Measurements from ENCODE around the gene ASIC2. TPM values are rescaled to one million over a fixed set of nuclear protein-coding genes. Genes with fewer than 3 reads are reported as not detected.

The ASIC2 gene
- total RNA-seq, 2 donors from 2014 or later, result 3.0 to 3.3 TPM

DNA sequence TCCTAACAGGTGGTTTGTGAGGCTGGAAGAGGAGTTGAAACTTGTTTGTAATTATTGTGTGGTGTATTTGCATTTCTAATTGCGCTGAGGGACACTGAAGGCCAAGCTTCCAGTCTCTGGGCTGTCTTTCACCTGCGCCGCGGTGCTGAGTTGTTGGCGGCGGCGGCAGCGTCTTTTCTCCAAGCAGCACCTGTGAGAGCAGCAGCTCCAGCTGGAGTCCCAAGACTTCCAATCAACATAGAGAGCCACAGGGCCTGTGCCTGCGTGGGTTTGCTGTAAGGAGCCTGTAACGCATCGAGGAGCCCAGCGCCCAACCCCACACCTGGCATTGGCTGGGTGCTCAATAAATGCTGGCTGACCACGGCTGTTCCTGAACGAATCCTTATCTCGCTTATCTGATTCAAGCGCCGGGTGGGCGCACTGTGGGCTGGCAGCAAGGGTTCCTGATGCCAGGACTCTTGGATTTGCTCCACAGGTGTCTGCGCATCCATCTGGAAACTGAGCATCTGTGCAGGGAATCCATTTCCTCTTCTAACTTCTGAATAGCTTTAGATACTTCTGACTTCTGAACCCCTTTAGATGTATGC lies 138.1 kb downstream of the ASIC2 start:
- no peak overlapping the region for H3K27ac Mint-ChIP-seq
- no peaks in the 10 kb centered on the region for H3K4me1 Mint-ChIP-seq
- Histone ChIP-seq H3K4me3 (ENCODE audit: low read length) (no peak overlapping the region), H3K27ac (ENCODE audit: low read depth, low read length) (no peak overlapping the region), H3K9ac (ENCODE audit: extremely low read depth, low read length, poor library complexity, severe bottlenecking) (no peak overlapping the region), H3K4me1 (ENCODE audit: control insufficient read depth, insufficient read depth, low read length) (no peaks in the 10 kb centered on the region), H3K27me3 (ENCODE audit: control insufficient read depth, insufficient read depth, low read length, poor library complexity, severe bottlenecking) (no peaks in the 10 kb centered on the region), H3K9me3 (ENCODE audit: control insufficient read depth, low read length) (no peaks in the 10 kb centered on the region), H3K36me3 (ENCODE audit: control insufficient read depth, insufficient read depth, low read length) (no peaks in the 10 kb centered on the region)
- TF ChIP-seq, protein P1, sequence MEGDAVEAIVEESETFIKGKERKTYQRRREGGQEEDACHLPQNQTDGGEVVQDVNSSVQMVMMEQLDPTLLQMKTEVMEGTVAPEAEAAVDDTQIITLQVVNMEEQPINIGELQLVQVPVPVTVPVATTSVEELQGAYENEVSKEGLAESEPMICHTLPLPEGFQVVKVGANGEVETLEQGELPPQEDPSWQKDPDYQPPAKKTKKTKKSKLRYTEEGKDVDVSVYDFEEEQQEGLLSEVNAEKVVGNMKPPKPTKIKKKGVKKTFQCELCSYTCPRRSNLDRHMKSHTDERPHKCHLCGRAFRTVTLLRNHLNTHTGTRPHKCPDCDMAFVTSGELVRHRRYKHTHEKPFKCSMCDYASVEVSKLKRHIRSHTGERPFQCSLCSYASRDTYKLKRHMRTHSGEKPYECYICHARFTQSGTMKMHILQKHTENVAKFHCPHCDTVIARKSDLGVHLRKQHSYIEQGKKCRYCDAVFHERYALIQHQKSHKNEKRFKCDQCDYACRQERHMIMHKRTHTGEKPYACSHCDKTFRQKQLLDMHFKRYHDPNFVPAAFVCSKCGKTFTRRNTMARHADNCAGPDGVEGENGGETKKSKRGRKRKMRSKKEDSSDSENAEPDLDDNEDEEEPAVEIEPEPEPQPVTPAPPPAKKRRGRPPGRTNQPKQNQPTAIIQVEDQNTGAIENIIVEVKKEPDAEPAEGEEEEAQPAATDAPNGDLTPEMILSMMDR (conservative IDR thresholded peaks at IDR 0.05), result no peak
- DNase-seq, result peak; percentile 62
- H3K27me3 Mint-ChIP-seq (ENCODE audit: insufficient read depth), result no peaks in the 10 kb centered on the region
- 90% methylated on average over 19 of the region's 19 CpGs for WGBS, 2 experiments (ENCODE audit: insufficient coverage in 1 of 2, insufficient read length in 1 of 2)
- no peaks in the 10 kb centered on the region for H3K9me3 Mint-ChIP-seq
- no peaks in the 10 kb centered on the region for H3K36me3 Mint-ChIP-seq (ENCODE audit: low read depth)
- no peak overlapping the region for H3K4me3 Mint-ChIP-seq

DNA sequence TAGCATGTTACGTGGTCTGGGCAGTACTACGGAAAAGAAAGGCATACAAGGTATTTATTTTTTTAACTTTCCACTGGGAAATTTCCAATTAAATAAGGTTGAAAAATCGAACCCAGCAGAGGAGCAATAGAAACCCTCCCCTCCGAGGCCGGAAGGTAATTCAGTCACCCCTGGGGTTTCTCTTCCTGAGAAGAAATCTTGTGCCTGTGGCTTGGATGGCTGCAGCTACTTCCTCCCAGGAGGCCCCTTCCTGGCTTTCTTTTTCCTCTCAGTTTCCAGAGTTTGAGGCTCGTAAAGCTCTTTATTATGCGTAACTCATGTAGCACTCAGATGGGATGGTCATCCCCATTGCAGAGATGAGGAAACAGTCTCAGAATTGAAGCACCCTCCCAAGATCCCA lies 140.3 kb downstream of the ASIC2 start:
- DNase-seq, result no peak
- H3K4me1 ChIP-seq (ENCODE audit: control insufficient read depth, insufficient read depth, low read length), result no peaks in the 10 kb centered on the region
- no peaks in the 10 kb centered on the region for H3K9me3 ChIP-seq (ENCODE audit: control insufficient read depth, low read length)
- H3K36me3 ChIP-seq (ENCODE audit: control insufficient read depth, insufficient read depth, low read length), result no peaks in the 10 kb centered on the region
- H3K27me3 ChIP-seq (ENCODE audit: control insufficient read depth, insufficient read depth, low read length, poor library complexity, severe bottlenecking), result no peaks in the 10 kb centered on the region
- no peak overlapping the region for H3K27ac Mint-ChIP-seq
- TF ChIP-seq, protein P1 (conservative IDR thresholded peaks at IDR 0.05), result no peak
- no peaks in the 10 kb centered on the region for H3K36me3 Mint-ChIP-seq (ENCODE audit: low read depth)
- WGBS, 2 experiments (ENCODE audit: insufficient coverage in 1 of 2, insufficient read length in 1 of 2), result 76 to 78% methylated on average over 7 of the region's 7 CpGs
- H3K27me3 Mint-ChIP-seq (ENCODE audit: insufficient read depth), result no peaks in the 10 kb centered on the region
- H3K9me3 Mint-ChIP-seq, result no peaks in the 10 kb centered on the region
- H3K4me3 Mint-ChIP-seq, result no peak overlapping the region
- no peak overlapping the region for H3K9ac ChIP-seq (ENCODE audit: extremely low read depth, low read length, poor library complexity, severe bottlenecking)
- H3K4me1 Mint-ChIP-seq, result no peaks in the 10 kb centered on the region
- H3K27ac ChIP-seq (ENCODE audit: low read depth, low read length), result no peak overlapping the region
- no peak overlapping the region for H3K4me3 ChIP-seq (ENCODE audit: low read length)

DNA sequence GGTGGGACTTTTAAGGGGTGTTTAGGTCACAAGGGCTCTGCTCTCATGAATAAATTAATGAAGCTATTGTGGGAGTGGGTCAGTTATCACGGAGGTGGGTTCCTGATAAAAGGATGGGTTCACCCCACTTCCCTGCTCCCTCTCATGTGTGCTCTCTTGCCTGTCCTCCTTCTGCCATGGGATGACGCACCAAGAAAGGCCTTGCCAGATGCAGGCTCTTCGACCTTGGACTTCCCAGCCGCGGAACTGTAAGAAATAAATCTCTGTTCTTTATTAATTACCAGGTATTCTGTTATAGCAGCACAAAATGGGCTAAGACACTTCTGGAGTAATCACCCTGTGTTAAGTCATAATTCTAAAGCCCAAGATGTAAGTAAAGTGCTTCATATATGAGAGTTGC lies 141.5 kb downstream of the ASIC2 start:
- no peak overlapping the region for H3K27ac Mint-ChIP-seq
- H3K36me3 ChIP-seq (ENCODE audit: control insufficient read depth, insufficient read depth, low read length), result no peaks in the 10 kb centered on the region
- no peaks in the 10 kb centered on the region for H3K4me1 Mint-ChIP-seq
- TF ChIP-seq, protein P1 (conservative IDR thresholded peaks at IDR 0.05), result no peak
- H3K4me3 ChIP-seq (ENCODE audit: low read length), result no peak overlapping the region
- H3K36me3 Mint-ChIP-seq (ENCODE audit: low read depth), result no peaks in the 10 kb centered on the region
- no peak overlapping the region for H3K4me3 Mint-ChIP-seq
- no peaks in the 10 kb centered on the region for H3K4me1 ChIP-seq (ENCODE audit: control insufficient read depth, insufficient read depth, low read length)
- no peaks in the 10 kb centered on the region for H3K27me3 ChIP-seq (ENCODE audit: control insufficient read depth, insufficient read depth, low read length, poor library complexity, severe bottlenecking)
- H3K9me3 ChIP-seq (ENCODE audit: control insufficient read depth, low read length), result no peaks in the 10 kb centered on the region
- no peak overlapping the region for H3K9ac ChIP-seq (ENCODE audit: extremely low read depth, low read length, poor library complexity, severe bottlenecking)
- WGBS, 2 experiments (ENCODE audit: insufficient coverage in 1 of 2, insufficient read length in 1 of 2), result 86 to 94% methylated on average over 1 to 5 of the region's 5 CpGs
- no peaks in the 10 kb centered on the region for H3K9me3 Mint-ChIP-seq
- no peak overlapping the region for H3K27ac ChIP-seq (ENCODE audit: low read depth, low read length)
- DNase-seq, result no peak
- peaks cover under 1% of the 10 kb centered on the region for H3K27me3 Mint-ChIP-seq (ENCODE audit: insufficient read depth)

Measured in endodermal cell (in vitro differentiated cells).